Liver (tissue), 3 donors: ENCODE measurements around the gene NYAP2.

Source experiments
- ATF3 ChIP-seq: IDR thresholded peaks from 2 replicates; pipeline ENCODE4 v1.6.1; 2016; ENCODE audit warnings: antibody characterized with exemption
- CTCF ChIP-seq: fragments of 150-350 bp; IDR thresholded peaks from 2 replicates; pipeline ENCODE4 v1.5.1; 2017; ENCODE audit warnings: improper control_type of control experiment, low read depth, low read length; ENCODE audit not compliant: missing input control
- FOXA1 ChIP-seq: IDR thresholded peaks from 2 replicates; pipeline ENCODE4 v1.6.1; 2016; ENCODE audit warnings: antibody characterized with exemption
- GABPA ChIP-seq, 2 donors: IDR thresholded peaks in 1 of 2; conservative IDR thresholded peaks in 1 of 2; 2 replicates each; pipeline ENCODE4 v1.6.1; 2016; ENCODE audit warnings: antibody characterized with exemption in 2 of 2, mild to moderate bottlenecking in 1 of 2, moderate library complexity in 1 of 2
- HNF4A ChIP-seq, 2 donors: conservative IDR thresholded peaks; 2 replicates each; pipeline ENCODE4 v1.6.1; 2016; ENCODE audit warnings: antibody characterized with exemption in 2 of 2, mild to moderate bottlenecking in 2 of 2
- JUND ChIP-seq, 2 donors: IDR thresholded peaks; 2 replicates each; pipeline ENCODE4 v1.6.1; 2016; ENCODE audit warnings: antibody characterized with exemption in 2 of 2
- MAX ChIP-seq: IDR thresholded peaks from 2 replicates; pipeline ENCODE4 v1.6.1; 2016; ENCODE audit warnings: antibody characterized with exemption
- NR2F2 ChIP-seq: IDR thresholded peaks from 2 replicates; pipeline ENCODE4 v1.6.1; 2016; ENCODE audit warnings: antibody characterized with exemption
- RAD21 ChIP-seq, 2 donors: IDR thresholded peaks; 2 replicates each; pipeline ENCODE4 v1.6.1; 2016; ENCODE audit warnings: antibody characterized with exemption in 2 of 2, mild to moderate bottlenecking in 2 of 2
- REST ChIP-seq: IDR thresholded peaks from 2 replicates; pipeline ENCODE4 v1.6.1; 2016; ENCODE audit warnings: antibody characterized with exemption, mild to moderate bottlenecking
- RXRA ChIP-seq, 2 donors: IDR thresholded peaks; 2 replicates each; pipeline ENCODE4 v1.6.1; 2017 to 2018; ENCODE audit warnings: antibody characterized with exemption in 2 of 2, mild to moderate bottlenecking in 1 of 2
- TAF1 ChIP-seq: conservative IDR thresholded peaks from 2 replicates; pipeline ENCODE4 v1.6.1; 2016; ENCODE audit warnings: antibody characterized with exemption, mild to moderate bottlenecking
- YY1 ChIP-seq: IDR thresholded peaks from 2 replicates; pipeline ENCODE4 v1.6.1; 2016; ENCODE audit warnings: antibody characterized with exemption, mild to moderate bottlenecking
- ZBTB33 ChIP-seq: IDR thresholded peaks from 2 replicates; pipeline ENCODE4 v1.6.1; 2016; ENCODE audit warnings: antibody characterized with exemption
- donor health status: healthy.
- donor health status: healthy.

GRCh38 chr2:225366731-225367130, 32.8 kb upstream of the NYAP2 start:
- TF ChIP-seq CTCF, result no peak
- no peak for TF ChIP-seq TAF1
- no peak for TF ChIP-seq MAX
- no peak for TF ChIP-seq NR2F2
- TF ChIP-seq REST, result no peak
- TF ChIP-seq FOXA1, result no peak
- TF ChIP-seq GABPA (IDR thresholded peaks at IDR 0.05 in 1 of 2, conservative IDR thresholded peaks at IDR 0.05 in 1 of 2), result no peak
- TF ChIP-seq RAD21 (IDR thresholded peaks at IDR 0.05), result no peak
- no peak for TF ChIP-seq HNF4A (conservative IDR thresholded peaks at IDR 0.05)
- TF ChIP-seq RXRA (IDR thresholded peaks at IDR 0.05), result no peak
- no peak for TF ChIP-seq ZBTB33
- TF ChIP-seq JUND (IDR thresholded peaks at IDR 0.05), result no peak
- TF ChIP-seq ATF3, result no peak
- no peak for TF ChIP-seq YY1
